HepG2 (cell line): Measurements from ENCODE around the gene NAPB. TPM values are rescaled to one million over a fixed set of nuclear protein-coding genes. Genes with fewer than 3 reads are reported as not detected.

ENCODE experiments used
- ELF4 ChIP-seq: sonication (generic); formaldehyde crosslinking; IDR thresholded peaks from 2 replicates; pipeline ENCODE4 v1.5.0; 2020; ENCODE audit warnings: missing genetic modification reagents, mild to moderate bottlenecking, moderate library complexity, borderline replicate concordance
- FOSL1 ChIP-seq: sonication (generic); formaldehyde crosslinking; IDR thresholded peaks from 2 replicates; pipeline ENCODE4 v1.9.0; 2021; ENCODE audit warnings: missing genetic modification reagents, borderline replicate concordance
- MED8 ChIP-seq: sonication (generic); formaldehyde crosslinking; IDR thresholded peaks from 2 replicates; pipeline ENCODE4 v1.8.1; 2023; ENCODE audit warnings: mild to moderate bottlenecking, missing genetic modification reagents; ENCODE audit not compliant: insufficient replicate concordance
- NFE2L2 ChIP-seq: fragments of 150-350 bp; IDR thresholded peaks from 2 replicates; pipeline ENCODE4 v1.6.1; 2014; ENCODE audit warnings: low read length
- TMF1 ChIP-seq: sonication (generic); formaldehyde crosslinking; IDR thresholded peaks from 2 replicates; pipeline ENCODE4 v1.8.1; 2022; ENCODE audit warnings: low read depth, missing genetic modification reagents
- TRIM24 ChIP-seq: sonication (generic); formaldehyde crosslinking; IDR thresholded peaks from 2 replicates; pipeline ENCODE4 v1.8.0; 2022; ENCODE audit warnings: mild to moderate bottlenecking, missing genetic modification reagents
- ZFP90 ChIP-seq: sonication (generic); formaldehyde crosslinking; IDR thresholded peaks from 2 replicates; pipeline ENCODE4 v1.8.0; 2022; ENCODE audit warnings: missing genetic modification reagents, mild to moderate bottlenecking, inconsistent platforms, borderline replicate concordance
- ZNF333 ChIP-seq: sonication (generic); formaldehyde crosslinking; IDR thresholded peaks from 2 replicates; pipeline ENCODE4 v1.4.0; 2020; ENCODE audit warnings: mild to moderate bottlenecking, missing genetic modification reagents, borderline replicate concordance
- ZNF556 ChIP-seq: sonication (generic); formaldehyde crosslinking; IDR thresholded peaks from 2 replicates; pipeline ENCODE4 v1.4.0; 2020; ENCODE audit warnings: mild to moderate bottlenecking, missing genetic modification reagents, borderline replicate concordance
- ZNF567 ChIP-seq: sonication (generic); formaldehyde crosslinking; IDR thresholded peaks from 2 replicates; pipeline ENCODE4 v1.8.1; 2023; ENCODE audit warnings: mild to moderate bottlenecking, missing genetic modification reagents, borderline replicate concordance
- ZNF616 ChIP-seq: sonication (generic); formaldehyde crosslinking; IDR thresholded peaks from 2 replicates; pipeline ENCODE4 v1.5.0; 2020; ENCODE audit warnings: low read depth, mild to moderate bottlenecking, missing genetic modification reagents
- ZSCAN9 ChIP-seq: IDR thresholded peaks from 2 replicates; pipeline ENCODE4 v1.6.1; 2016; ENCODE audit warnings: borderline replicate concordance
- polyA plus RNA-seq, 8 experiments: library from polyadenylated mRNA; depleted of rRNA in 3 of 8; stranded (reverse) in 7 of 8; unstranded in 1 of 8; fragments of >200 nt; fragmentation: Illumina TruSeq in 4 of 8; extraction: Trizol in 4 of 8; gene quantifications; 2 replicates each; pipeline versions ENCODE4 v1.2.1 to v1.2.3, GENCODE V29; 2011 to 2016; ENCODE audit warnings: low read depth in 4 of 8, missing spikeins in 1 of 8, mixed read lengths in 1 of 8; ENCODE audit not compliant: insufficient read depth in 1 of 8
- total RNA-seq, 5 experiments: library from RNA; depleted of rRNA; stranded (reverse); fragments of >200 nt; fragmentation: Illumina TruSeq; extraction: Trizol; gene quantifications; 2 replicates each; pipeline ENCODE4 v1.2.3, GENCODE V29; 2016; ENCODE audit warnings: low read depth in 1 of 5
- TF ChIP-seq, protein P1 (sequence below): sonication (generic); formaldehyde crosslinking; IDR thresholded peaks from 2 replicates; pipeline ENCODE4 v1.5.0; 2020; ENCODE audit warnings: missing genetic modification reagents, mild to moderate bottlenecking, borderline replicate concordance
- TF ChIP-seq, protein P2 (sequence below): sonication (generic); formaldehyde crosslinking; conservative IDR thresholded peaks from 2 replicates; pipeline ENCODE4 v1.8.0; 2022; ENCODE audit warnings: low read depth, missing genetic modification reagents
- TF ChIP-seq, protein P3 (sequence below): sonication (generic); formaldehyde crosslinking; IDR thresholded peaks from 2 replicates; pipeline ENCODE4 v1.4.0; 2020; ENCODE audit warnings: missing genetic modification reagents
- TF ChIP-seq, protein P4 (sequence below): sonication (generic); formaldehyde crosslinking; IDR thresholded peaks from 2 replicates; pipeline ENCODE4 v1.4.0; 2020; ENCODE audit warnings: missing genetic modification reagents

The NAPB gene
- total and polyA plus RNA-seq, 2 of the 13 experiments (the other 11 are each of a cell fraction or from before 2014, with no cell fraction given) = 15.2 to 16.1 TPM

DNA sequence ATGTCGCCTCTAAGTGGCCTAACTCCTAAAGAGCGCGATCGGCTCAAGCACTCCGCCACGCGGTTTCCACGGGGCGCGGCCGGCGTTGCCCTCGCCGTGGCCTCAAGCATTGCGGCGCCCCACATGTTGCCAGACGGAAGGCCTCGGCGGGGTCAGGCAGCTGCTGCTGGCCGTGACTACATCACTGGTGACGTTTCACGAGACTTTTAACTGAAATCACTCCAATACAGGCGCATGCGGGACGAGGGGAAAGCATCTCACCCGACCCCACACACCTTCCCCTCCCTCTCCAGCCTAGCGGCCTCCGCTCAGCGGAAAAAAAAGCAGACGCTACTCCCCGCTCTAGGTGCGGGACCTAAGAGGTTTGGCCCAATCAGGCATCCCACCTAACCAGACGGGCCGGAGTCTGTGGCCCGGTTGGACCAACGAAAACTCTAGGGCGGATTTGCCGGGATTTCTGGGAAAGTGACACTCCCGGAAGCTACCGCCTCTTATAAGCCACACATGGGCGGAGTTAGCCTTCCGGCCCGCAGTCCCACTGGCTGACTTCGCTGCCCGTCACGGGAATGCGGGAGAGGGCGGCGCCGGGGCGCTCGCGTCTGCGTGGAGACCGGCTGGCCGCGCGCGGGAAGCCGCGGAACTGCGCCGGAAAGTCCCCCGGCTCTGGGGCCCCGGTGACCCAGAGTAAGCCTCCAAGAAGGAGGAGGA lies 70.9 kb downstream of the NAPB start, which contains the start of gene NXT1 (continued):
- TF ChIP-seq ZNF556 (CRISPR knock-in tag) = peak; percentile 68
- TF ChIP-seq, protein P1, sequence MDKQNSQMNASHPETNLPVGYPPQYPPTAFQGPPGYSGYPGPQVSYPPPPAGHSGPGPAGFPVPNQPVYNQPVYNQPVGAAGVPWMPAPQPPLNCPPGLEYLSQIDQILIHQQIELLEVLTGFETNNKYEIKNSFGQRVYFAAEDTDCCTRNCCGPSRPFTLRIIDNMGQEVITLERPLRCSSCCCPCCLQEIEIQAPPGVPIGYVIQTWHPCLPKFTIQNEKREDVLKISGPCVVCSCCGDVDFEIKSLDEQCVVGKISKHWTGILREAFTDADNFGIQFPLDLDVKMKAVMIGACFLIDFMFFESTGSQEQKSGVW (CRISPR knock-in tag) = 0 out of 2 replicates have a peak, but pooled peaks have one; percentile 80
- no peak for TF ChIP-seq FOSL1 (CRISPR knock-in tag)
- TF ChIP-seq, protein P2, sequence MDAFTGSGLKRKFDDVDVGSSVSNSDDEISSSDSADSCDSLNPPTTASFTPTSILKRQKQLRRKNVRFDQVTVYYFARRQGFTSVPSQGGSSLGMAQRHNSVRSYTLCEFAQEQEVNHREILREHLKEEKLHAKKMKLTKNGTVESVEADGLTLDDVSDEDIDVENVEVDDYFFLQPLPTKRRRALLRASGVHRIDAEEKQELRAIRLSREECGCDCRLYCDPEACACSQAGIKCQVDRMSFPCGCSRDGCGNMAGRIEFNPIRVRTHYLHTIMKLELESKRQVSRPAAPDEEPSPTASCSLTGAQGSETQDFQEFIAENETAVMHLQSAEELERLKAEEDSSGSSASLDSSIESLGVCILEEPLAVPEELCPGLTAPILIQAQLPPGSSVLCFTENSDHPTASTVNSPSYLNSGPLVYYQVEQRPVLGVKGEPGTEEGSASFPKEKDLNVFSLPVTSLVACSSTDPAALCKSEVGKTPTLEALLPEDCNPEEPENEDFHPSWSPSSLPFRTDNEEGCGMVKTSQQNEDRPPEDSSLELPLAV (CRISPR knock-in tag) = no peak
- no peak for TF ChIP-seq TRIM24 (CRISPR knock-in tag)
- no peak; the same call in 1 of the 2 replicates for TF ChIP-seq ZNF333 (CRISPR knock-in tag)
- peak; percentile 39; the same call in 1 of the 2 replicates for TF ChIP-seq ZNF567 (CRISPR knock-in tag)
- TF ChIP-seq, protein P3, sequence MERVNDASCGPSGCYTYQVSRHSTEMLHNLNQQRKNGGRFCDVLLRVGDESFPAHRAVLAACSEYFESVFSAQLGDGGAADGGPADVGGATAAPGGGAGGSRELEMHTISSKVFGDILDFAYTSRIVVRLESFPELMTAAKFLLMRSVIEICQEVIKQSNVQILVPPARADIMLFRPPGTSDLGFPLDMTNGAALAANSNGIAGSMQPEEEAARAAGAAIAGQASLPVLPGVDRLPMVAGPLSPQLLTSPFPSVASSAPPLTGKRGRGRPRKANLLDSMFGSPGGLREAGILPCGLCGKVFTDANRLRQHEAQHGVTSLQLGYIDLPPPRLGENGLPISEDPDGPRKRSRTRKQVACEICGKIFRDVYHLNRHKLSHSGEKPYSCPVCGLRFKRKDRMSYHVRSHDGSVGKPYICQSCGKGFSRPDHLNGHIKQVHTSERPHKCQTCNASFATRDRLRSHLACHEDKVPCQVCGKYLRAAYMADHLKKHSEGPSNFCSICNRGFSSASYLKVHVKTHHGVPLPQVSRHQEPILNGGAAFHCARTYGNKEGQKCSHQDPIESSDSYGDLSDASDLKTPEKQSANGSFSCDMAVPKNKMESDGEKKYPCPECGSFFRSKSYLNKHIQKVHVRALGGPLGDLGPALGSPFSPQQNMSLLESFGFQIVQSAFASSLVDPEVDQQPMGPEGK (CRISPR knock-in tag) = 0 out of 2 replicates have a peak, but pooled peaks have one; percentile 27
- no peak for TF ChIP-seq ZFP90 (CRISPR knock-in tag)
- TF ChIP-seq MED8 (CRISPR knock-in tag) = peak; percentile 68
- TF ChIP-seq ELF4 (CRISPR knock-in tag) = no peak; the same call in 1 of the 2 replicates
- TF ChIP-seq NFE2L2 = no peak
- peak; percentile 50; the same call in 1 of the 2 replicates for TF ChIP-seq TMF1 (CRISPR knock-in tag)
- TF ChIP-seq, protein P4, sequence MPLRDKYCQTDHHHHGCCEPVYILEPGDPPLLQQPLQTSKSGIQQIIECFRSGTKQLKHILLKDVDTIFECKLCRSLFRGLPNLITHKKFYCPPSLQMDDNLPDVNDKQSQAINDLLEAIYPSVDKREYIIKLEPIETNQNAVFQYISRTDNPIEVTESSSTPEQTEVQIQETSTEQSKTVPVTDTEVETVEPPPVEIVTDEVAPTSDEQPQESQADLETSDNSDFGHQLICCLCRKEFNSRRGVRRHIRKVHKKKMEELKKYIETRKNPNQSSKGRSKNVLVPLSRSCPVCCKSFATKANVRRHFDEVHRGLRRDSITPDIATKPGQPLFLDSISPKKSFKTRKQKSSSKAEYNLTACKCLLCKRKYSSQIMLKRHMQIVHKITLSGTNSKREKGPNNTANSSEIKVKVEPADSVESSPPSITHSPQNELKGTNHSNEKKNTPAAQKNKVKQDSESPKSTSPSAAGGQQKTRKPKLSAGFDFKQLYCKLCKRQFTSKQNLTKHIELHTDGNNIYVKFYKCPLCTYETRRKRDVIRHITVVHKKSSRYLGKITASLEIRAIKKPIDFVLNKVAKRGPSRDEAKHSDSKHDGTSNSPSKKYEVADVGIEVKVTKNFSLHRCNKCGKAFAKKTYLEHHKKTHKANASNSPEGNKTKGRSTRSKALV = peak; percentile 68
- no peak; the same call in 1 of the 2 replicates for TF ChIP-seq ZNF616 (CRISPR knock-in tag)
- peak; percentile 52 for TF ChIP-seq ZSCAN9
